Body of pancreas (tissue), 4 donors: ENCODE measurements around the gene KIF3B.

Experiments
- POLR2A ChIP-seq, 3 donors: fragments of 450-650 bp; IDR thresholded peaks; one replicate each; pipeline ENCODE4 v1.6.1; 2016; ENCODE audit warnings: antibody characterized with exemption in 3 of 3, mild to moderate bottlenecking in 2 of 3
- TF ChIP-seq, protein P1 (sequence below), 7 experiments: fragments of 450-650 bp in 4 of 7; fragments of 200-600 bp in 3 of 7; sonication (generic) in 3 of 7; IDR thresholded peaks; one replicate each; pipeline ENCODE4 v1.5.1; 2016 to 2019; ENCODE audit warnings: antibody characterized with exemption in 7 of 7

DNA sequence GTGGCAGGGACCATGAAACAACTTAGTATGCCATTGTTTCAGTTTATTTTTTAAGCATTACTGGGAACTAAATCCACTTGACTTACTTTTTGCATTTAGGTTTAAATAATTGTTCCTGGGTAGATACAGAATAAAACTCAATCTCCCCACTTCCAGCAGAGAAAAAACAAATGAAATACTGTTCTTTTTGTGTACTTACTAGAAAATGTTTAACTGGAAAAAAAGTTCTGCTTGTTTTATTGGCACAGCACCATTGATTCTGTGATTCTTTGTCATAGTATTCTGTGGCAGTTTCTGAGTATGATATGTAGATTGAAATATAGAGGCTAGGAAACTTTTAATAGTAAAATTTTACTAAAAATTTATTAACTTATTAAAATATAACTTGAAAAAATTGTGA lies 90.9 kb downstream of the KIF3B start:
- TF ChIP-seq, protein P1, sequence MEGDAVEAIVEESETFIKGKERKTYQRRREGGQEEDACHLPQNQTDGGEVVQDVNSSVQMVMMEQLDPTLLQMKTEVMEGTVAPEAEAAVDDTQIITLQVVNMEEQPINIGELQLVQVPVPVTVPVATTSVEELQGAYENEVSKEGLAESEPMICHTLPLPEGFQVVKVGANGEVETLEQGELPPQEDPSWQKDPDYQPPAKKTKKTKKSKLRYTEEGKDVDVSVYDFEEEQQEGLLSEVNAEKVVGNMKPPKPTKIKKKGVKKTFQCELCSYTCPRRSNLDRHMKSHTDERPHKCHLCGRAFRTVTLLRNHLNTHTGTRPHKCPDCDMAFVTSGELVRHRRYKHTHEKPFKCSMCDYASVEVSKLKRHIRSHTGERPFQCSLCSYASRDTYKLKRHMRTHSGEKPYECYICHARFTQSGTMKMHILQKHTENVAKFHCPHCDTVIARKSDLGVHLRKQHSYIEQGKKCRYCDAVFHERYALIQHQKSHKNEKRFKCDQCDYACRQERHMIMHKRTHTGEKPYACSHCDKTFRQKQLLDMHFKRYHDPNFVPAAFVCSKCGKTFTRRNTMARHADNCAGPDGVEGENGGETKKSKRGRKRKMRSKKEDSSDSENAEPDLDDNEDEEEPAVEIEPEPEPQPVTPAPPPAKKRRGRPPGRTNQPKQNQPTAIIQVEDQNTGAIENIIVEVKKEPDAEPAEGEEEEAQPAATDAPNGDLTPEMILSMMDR (IDR thresholded peaks at IDR 0.05): no peak
- no peak for TF ChIP-seq POLR2A (IDR thresholded peaks at IDR 0.05)
